GM18870 (cell line): ENCODE results near the gene KCNJ6.
"Not testable (repeated sequence)": the region's sequence is repeated elsewhere in the genome, so short reads cannot be mapped to it uniquely, and the experiment has no call there.

ENCODE experiments used
- ATAC-seq: cut with Tn5 transposase; IDR thresholded peaks from one replicate; pipeline ENCODE4 v1.9.1; 2021; ENCODE audit warnings: moderate library complexity; ENCODE audit not compliant: unreplicated experiment

Gene KCNJ6

DNA sequence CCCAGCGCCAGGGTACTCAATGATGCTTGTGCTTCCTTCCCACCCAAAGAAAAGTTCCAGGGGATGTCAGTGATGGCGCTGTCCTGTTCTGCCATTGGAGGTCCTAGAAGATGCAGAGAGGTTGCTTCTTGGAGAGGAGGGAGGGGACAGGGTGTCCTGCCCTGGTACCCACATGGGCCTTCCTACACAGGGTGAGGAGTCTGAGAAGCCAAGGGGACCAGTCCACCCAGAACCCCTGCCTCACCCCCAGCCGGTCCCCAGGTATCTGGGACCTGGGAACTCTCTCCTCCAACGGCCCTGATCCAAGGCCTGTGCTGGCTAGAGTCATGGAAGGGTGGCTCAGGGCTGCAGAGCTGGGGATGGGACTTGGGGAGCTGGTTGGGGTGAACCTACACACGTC is 259.4 kb downstream of the KCNJ6 start:
- ATAC-seq: no peak

GRCh38 chr21:37655611-37656300 is 260.5 kb downstream of the KCNJ6 start:
- no peak for ATAC-seq

DNA sequence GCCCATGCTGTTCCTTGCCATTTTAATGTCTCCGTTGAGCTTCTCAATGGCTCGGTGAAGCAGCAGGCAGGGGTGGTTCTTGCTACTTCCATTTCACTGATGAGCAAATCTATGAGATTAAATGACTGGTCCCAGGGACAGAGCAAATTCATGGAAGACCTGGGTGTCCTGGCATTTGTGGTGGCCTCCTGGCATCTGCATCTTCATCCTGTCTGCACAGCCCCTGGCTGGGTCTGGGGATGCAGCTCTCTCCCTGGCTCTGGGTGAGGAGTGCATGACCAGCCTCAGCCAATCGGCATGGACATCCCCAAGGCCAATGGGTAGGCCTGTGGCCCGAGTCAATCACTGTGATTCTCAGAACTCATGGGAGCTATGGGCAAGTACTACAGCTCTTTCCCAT is 261.7 kb downstream of the KCNJ6 start:
- ATAC-seq: no peak

DNA sequence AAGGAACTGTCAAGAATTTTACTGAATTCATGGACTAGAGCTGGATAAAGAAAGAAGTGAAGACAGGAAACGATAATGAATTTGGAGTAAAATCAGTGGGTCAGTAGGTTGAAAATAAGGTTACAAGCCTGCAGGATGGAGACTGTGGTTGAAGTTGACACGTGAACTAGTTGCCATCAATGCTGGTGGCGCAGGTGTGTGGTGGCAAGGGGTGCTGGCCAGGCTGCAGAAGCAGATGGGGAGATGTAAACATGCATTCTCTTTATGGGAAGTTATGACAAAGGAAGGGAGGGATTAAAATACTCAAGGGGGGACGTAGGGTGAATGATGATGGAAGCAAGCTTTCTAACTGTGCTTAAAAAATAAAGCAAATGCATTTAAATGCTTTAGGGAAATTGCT is 263.1 kb downstream of the KCNJ6 start:
- no peak for ATAC-seq

- no peak for ATAC-seq
Observed at GRCh38 chr21:37647781-37648180, 268.5 kb downstream of the KCNJ6 start.

GRCh38 chr21:37646761-37647160 is 269.5 kb downstream of the KCNJ6 start:
- not testable (repeated sequence) for ATAC-seq

DNA sequence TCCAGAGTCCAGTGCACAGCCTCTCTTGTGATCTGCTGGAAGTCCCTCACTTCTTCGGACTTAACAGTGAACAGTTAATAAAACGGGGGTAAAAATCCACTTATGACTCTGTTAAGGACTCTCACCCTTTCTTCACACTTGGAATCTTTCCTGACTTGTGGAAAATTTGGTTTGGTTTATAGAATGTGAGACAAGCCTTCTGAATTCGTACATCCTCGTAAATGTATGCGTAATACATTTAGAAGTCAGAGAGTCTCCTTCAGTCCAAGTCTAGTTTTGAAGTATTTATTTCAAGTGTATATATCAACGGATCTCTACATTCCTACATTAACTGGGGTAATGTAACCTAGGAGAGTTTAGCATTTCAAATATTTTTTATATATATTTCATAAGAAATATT is 270.4 kb downstream of the KCNJ6 start:
- no peak for ATAC-seq

GRCh38 chr21:37644636-37645035 is 271.6 kb downstream of the KCNJ6 start:
- no peak for ATAC-seq

GRCh38 chr21:37643862-37644261 is 272.4 kb downstream of the KCNJ6 start:
- not testable (repeated sequence) for ATAC-seq

GRCh38 chr21:37642493-37642892 is 273.8 kb downstream of the KCNJ6 start:
- ATAC-seq: no peak

DNA sequence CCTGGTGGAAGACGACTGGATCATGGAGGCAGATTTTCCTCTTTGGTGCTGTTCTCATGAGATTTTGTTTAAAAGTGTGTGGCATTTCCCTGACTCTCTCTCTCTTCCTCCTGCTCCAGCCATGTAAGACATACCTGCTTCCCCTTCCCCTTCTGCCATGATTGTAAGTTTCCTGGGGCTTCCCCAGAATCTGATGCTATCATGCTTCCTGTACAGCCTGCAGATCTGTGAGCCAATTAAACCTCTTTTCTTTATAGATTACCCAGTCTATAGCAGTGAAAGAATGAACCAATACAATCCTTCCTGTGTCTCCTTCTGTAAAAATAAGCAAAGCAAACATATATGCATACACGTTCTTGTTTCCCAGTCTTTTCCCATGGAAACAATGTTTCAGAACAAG is 276.5 kb downstream of the KCNJ6 start:
- no peak for ATAC-seq

DNA sequence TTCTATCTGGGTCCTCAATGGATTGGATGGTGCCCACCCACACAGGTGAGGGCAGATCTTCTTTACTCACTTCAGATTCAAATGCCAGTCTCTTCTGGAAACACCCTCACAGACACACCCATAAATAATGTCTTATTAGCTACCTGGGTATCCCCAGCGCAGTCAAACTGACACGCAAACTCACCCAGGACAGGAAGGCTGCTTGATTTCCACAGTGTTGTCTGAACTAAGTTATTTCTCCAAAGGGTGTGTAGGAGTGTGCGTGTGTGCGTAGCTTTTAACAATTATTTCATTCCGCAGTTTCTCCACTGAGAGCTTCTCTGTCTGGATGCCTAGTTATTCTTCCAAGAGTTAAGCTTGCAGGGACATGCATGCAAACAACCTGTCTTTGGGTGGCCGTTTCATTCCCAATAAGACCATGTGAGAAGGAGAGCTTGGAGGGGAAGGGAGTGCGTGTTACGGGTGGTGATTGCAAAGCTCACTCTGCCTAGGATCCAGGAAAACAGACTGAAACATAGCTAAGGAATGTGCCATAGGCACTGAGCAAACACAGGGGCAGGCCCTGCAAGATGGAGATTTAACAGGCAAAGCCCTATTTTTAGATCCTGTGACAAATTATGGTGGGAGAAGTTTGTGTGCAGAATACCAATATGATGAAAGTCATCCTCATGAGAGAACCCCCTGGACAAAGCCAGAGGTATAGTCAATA is 280.0 kb downstream of the KCNJ6 start:
- no peak for ATAC-seq

DNA sequence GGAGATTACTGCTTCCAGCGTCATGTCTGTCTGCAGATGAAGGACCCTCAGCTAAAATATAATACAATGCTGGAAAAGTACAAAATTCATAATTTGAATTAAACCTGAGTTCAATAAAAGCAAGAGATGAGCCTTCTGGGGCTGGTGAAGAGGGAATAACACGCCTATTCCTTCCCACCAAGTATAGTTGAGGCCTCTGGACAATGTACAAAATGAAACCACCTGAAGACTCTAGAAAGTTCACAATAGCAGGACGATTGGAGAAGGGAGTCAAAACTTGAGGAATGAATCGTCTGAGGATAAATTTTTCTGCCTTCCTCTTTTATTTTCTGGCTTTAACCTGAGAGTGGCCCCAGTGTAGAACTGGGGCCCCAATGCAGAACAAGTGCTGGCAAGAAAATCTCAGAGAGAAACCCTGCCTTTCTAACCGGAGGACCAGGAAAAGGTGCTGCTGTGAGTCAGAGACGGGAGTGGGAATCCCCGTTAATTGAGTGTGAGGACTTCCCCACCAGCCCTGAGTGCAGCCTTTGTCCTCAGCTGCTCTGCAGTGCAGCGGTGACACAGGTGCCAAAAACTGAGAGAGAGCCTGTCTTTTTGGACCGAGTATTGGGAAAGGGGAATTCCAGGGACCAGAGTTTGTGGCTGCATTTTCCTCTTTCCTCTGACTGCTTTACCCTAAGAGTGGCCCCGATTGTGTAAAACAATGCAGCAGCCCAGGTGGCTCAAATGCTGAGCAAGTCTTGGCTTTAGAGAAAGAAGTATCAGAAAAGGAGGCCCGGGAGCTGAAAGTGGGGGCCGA is 284.7 kb downstream of the KCNJ6 start:
- ATAC-seq: peak; percentile 76

DNA sequence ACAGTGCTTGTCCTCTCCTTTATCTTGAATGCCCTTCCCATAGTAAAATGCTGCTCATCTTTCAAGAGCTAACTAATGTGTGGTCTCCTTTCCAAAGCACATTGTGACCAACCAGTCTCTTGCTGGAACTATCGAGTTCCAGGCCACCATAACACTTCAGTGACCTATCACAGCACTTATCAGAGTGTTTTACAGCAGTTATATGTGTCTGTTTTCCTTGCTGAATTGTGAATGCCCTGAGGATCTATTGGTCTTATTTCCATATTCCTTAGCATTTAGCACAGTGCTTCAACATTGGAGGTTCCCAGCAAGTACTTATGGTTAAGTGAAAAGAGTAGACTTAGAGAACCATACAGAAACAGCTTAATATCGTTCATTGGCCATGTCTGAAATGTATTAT is 285.4 kb downstream of the KCNJ6 start:
- ATAC-seq: no peak

GRCh38 chr21:37628362-37628761 is 287.9 kb downstream of the KCNJ6 start:
- no peak for ATAC-seq

GRCh38 chr21:37627561-37627960 is 288.7 kb downstream of the KCNJ6 start:
- no peak for ATAC-seq

- ATAC-seq: no peak
Observed at GRCh38 chr21:37627074-37627473, 289.2 kb downstream of the KCNJ6 start.

DNA sequence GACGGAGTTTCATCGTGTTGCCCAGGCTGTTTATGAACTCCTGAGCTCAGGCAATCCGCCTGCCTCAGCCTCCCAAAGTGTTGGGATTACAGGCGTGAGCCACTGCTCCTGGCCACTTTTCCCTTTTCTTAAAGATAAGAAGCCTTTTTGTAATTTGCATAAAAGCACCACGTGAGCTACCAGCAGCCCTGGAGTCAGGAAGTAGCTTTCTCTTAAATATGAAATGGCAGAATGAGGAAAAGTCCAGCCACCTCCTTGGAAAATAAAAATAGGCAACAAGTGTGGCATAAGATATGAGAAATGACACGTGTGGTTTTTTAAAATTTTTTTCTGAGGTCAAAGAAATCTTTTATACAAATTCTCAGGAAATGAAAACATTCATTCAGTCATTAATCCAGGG is 289.9 kb downstream of the KCNJ6 start:
- ATAC-seq: no peak

DNA sequence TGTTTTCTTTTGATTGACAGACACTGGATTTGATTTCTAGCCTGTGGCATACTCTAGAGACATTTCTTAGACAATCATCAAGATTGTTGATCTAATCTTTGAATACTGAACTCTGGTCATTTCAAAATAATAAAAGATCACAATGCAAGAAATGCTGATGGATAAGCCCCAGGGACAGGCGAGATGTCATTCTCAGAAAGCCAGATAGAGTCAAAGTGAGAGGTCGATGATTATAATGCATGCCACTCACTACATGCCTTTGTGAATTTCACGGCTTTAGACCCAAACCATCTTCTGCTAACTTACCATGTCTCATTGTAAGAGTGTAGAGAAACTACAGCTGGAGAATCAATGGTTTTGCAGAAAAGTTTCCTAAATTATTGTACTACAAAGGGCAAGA is 292.6 kb downstream of the KCNJ6 start:
- ATAC-seq: no peak

DNA sequence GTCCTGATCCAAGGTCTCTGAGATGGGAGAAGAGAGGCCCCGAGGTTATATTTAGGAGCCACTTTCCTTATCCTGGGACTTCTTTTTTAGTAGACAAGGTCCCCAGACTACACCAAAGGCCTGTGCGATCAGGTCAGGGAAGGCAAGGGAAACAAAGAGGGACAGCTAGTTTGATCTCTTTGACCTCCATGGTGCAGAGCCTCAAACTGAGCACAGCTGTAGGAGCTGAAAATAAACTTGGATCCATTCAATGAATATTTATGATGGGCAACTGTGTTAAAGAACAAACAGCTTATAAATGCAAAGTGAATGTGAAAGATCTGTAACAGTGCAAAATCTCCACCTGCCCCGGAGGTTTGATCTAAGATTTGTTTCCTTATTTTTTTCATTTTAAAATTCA is 293.1 kb downstream of the KCNJ6 start:
- no peak for ATAC-seq

GRCh38 chr21:37622755-37623154 is 293.5 kb downstream of the KCNJ6 start:
- no peak for ATAC-seq

GRCh38 chr21:37620401-37620800 is 295.9 kb downstream of the KCNJ6 start:
- ATAC-seq: no peak
